H1 (cell line): ENCODE data around the gene ZNF483. TPM values are rescaled to one million over a fixed set of nuclear protein-coding genes. Genes with fewer than 3 reads are reported as not detected.

Experiments
- NRF1 ChIP-seq: IDR thresholded peaks from 2 replicates; pipeline ENCODE4 v1.6.1; 2011; ENCODE audit warnings: mild to moderate bottlenecking, low read depth, low read length, improper control_type of control experiment
- SIN3A ChIP-seq, 2 experiments: IDR thresholded peaks in 1 of 2; conservative IDR thresholded peaks in 1 of 2; 2 replicates each; pipeline ENCODE4 v1.6.1; 2011 to 2012; ENCODE audit warnings: low read length in 2 of 2, improper control_type of control experiment in 1 of 2, low read depth in 1 of 2, mild to moderate bottlenecking in 1 of 2
- SRF ChIP-seq: IDR thresholded peaks from 2 replicates; pipeline ENCODE4 v1.6.1; 2011; ENCODE audit warnings: mild to moderate bottlenecking, low read depth, low read length, moderate library complexity
- TCF12 ChIP-seq: IDR thresholded peaks from 2 replicates; pipeline ENCODE4 v1.6.1; 2011; ENCODE audit warnings: low read depth, mild to moderate bottlenecking, low read length
- ZNF274 ChIP-seq: IDR thresholded peaks from 2 replicates; pipeline ENCODE4 v1.7.0; 2012; ENCODE audit warnings: low read length, borderline replicate concordance; ENCODE audit errors: extremely low read depth
- polyA plus RNA-seq, 7 experiments: library from polyadenylated mRNA; depleted of rRNA in 3 of 7; stranded (reverse) in 5 of 7; unstranded in 2 of 7; fragments of >200 nt in 5 of 7; fragments of 200-250 nt in 2 of 7; gene quantifications; 1 replicate in 5 of 7; 2 replicates in 1 of 7; 4 replicates in 1 of 7; pipeline versions ENCODE4 v1.2.1 to v1.2.3, GENCODE V29; 2011 to 2013; ENCODE audit warnings: missing spikeins in 2 of 7, mixed read lengths in 2 of 7
- total RNA-seq: library from RNA; stranded (reverse); fragmentation: NEBNext Ultra II Directional; extraction: Animal tissue kit (Norgen Biotek cat#: 25700); gene quantifications from 2 replicates; pipeline ENCODE4 v1.2.1, GENCODE V29; 2021

Gene ZNF483
- total and polyA plus RNA-seq, 2 of the 8 experiments (the other 6 are each of a cell fraction or from before 2014, with no cell fraction given): 4.8 to 83.8 TPM

DNA sequence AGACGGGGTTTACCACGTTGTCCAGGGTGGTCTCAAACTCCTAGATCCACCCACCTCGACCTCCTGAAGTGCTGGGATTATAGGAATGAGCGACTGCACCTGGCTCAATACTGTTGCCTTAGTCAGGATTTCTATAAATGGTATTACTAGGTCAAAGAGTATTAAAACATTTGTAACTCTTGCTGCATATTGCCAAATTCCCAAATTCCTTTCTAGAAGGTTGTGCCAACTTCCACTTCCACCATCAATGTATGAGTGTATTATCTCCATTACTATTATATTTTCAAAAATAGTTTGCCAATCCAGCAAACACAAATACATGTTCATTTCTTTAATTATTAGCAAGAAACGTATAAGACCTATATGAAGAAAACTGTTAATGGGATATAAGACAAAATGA is 63.9 kb downstream of the ZNF483 start (continued):
- TF ChIP-seq ZNF274: no peak
- no peak for TF ChIP-seq TCF12
- no peak for TF ChIP-seq NRF1
- TF ChIP-seq SIN3A (conservative IDR thresholded peaks at IDR 0.05 in 1 of 2, IDR thresholded peaks at IDR 0.05 in 1 of 2; ENCODE audit: low read depth in 1 of 2, low read length in 2 of 2): no peak
- TF ChIP-seq SRF: no peak
